ENCODE results near the gene CST11. TPM values are rescaled to one million over a fixed set of nuclear protein-coding genes. Genes with fewer than 3 reads are reported as not detected.

Gene CST11
- total RNA-seq, 1 experiment from 2014 or later: not detected

DNA sequence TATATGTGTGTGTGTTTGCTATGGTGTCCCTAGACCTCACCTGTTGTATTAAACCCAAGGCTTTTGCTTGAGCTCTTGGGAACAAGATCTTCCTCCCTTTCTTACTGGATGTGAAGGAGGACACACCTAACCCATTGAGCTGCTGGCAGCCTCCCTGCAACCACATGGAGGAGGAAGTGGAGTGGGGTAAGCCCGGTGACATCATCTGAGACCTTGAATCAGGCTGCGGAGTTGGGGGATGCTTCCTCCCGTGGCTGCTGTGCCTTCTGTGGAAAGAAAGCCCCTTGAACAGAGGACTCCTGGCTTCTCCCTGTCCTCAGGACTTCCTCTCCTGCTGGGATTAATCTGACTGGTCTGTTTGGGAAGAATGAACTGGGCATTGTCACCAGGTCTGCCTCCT, 3.3 kb downstream of the CST11 start:
- intact Hi-C loops (cut with micrococcal nuclease; ENCODE audit: unreplicated experiment): no loop called here
- Mint-ChIP-seq H3K36me3 (ENCODE audit: insufficient read depth, unreplicated experiment) (no peaks in the 10 kb centered on the region), H3K9me3 (ENCODE audit: low read depth, unreplicated experiment) (no peaks in the 10 kb centered on the region), H3K27ac (ENCODE audit: unreplicated experiment) (no peak overlapping the region), H3K27me3 (ENCODE audit: unreplicated experiment) (peaks cover 14% of the 10 kb centered on the region), H3K4me3 (ENCODE audit: low read depth, unreplicated experiment) (no peak overlapping the region), H3K4me1 (ENCODE audit: low read depth, unreplicated experiment) (no peaks in the 10 kb centered on the region)
- BruUV-seq (replicated peaks): no TSS peak
- CTCF ChIA-PET: no interaction called here
- DNase-seq: no peak
- TF ChIP-seq, protein P1, sequence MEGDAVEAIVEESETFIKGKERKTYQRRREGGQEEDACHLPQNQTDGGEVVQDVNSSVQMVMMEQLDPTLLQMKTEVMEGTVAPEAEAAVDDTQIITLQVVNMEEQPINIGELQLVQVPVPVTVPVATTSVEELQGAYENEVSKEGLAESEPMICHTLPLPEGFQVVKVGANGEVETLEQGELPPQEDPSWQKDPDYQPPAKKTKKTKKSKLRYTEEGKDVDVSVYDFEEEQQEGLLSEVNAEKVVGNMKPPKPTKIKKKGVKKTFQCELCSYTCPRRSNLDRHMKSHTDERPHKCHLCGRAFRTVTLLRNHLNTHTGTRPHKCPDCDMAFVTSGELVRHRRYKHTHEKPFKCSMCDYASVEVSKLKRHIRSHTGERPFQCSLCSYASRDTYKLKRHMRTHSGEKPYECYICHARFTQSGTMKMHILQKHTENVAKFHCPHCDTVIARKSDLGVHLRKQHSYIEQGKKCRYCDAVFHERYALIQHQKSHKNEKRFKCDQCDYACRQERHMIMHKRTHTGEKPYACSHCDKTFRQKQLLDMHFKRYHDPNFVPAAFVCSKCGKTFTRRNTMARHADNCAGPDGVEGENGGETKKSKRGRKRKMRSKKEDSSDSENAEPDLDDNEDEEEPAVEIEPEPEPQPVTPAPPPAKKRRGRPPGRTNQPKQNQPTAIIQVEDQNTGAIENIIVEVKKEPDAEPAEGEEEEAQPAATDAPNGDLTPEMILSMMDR (IDR thresholded peaks at IDR 0.05; ENCODE audit: unreplicated experiment): no peak

DNA sequence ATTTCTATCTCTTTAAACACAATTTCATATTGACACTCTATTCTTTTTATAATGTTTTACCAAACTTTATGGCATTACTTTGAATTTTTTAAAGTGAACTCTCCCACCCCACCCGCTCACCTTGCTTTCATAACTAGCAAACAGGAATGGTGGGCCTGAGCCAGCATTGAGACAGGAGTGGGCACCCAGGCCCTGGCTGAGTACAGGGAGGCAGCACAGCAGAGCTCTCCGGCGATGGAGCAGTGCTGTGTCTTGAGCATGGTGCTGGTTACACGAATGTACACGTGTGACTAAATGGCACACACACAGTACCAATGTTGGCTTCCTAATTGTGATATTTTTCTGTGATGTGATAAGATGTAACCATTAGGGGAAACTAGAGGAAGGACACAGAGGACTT, 4.5 kb downstream of the CST11 start:
- CTCF ChIA-PET: no interaction called here
- no TSS peak for BruUV-seq (replicated peaks)

GRCh38 chr20:23446505-23446904, 6.2 kb downstream of the CST11 start:
- H3K36me3 Mint-ChIP-seq (ENCODE audit: insufficient read depth, unreplicated experiment): no peaks in the 10 kb centered on the region
- intact Hi-C loops (cut with micrococcal nuclease; ENCODE audit: unreplicated experiment): no loop called here

More for the DNA sequence above, 4.5 kb downstream of the CST11 start:
- intact Hi-C loops (cut with micrococcal nuclease; ENCODE audit: unreplicated experiment): no loop called here
- no peak overlapping the region for H3K27ac Mint-ChIP-seq (ENCODE audit: unreplicated experiment)
- H3K9me3 Mint-ChIP-seq (ENCODE audit: low read depth, unreplicated experiment): no peaks in the 10 kb centered on the region
- no peaks in the 10 kb centered on the region for H3K4me1 Mint-ChIP-seq (ENCODE audit: low read depth, unreplicated experiment)
- no peak overlapping the region for H3K4me3 Mint-ChIP-seq (ENCODE audit: low read depth, unreplicated experiment)
- DNase-seq: no peak
- no peaks in the 10 kb centered on the region for H3K36me3 Mint-ChIP-seq (ENCODE audit: insufficient read depth, unreplicated experiment)
- H3K27me3 Mint-ChIP-seq (ENCODE audit: unreplicated experiment): peaks cover 14% of the 10 kb centered on the region
- TF ChIP-seq, protein P1 (IDR thresholded peaks at IDR 0.05; ENCODE audit: unreplicated experiment): no peak

GRCh38 chr20:23445596-23446217, 7.0 kb downstream of the CST11 start:
- Mint-ChIP-seq H3K4me3 (ENCODE audit: low read depth, unreplicated experiment) (no peak overlapping the region), H3K27me3 (ENCODE audit: unreplicated experiment) (peaks cover 6% of the 10 kb centered on the region), H3K36me3 (ENCODE audit: insufficient read depth, unreplicated experiment) (no peaks in the 10 kb centered on the region), H3K27ac (ENCODE audit: unreplicated experiment) (no peak overlapping the region), H3K9me3 (ENCODE audit: low read depth, unreplicated experiment) (no peaks in the 10 kb centered on the region), H3K4me1 (ENCODE audit: low read depth, unreplicated experiment) (no peaks in the 10 kb centered on the region)
- CTCF ChIA-PET: no interaction called here
- intact Hi-C loops (cut with micrococcal nuclease; ENCODE audit: unreplicated experiment): no loop called here
- BruUV-seq (replicated peaks): no TSS peak
- no peak for DNase-seq
- TF ChIP-seq, protein P1 (IDR thresholded peaks at IDR 0.05; ENCODE audit: unreplicated experiment): no peak

More at GRCh38 chr20:23446505-23446904, 6.2 kb downstream of the CST11 start:
- no TSS peak for BruUV-seq (replicated peaks)
- H3K27me3 Mint-ChIP-seq (ENCODE audit: unreplicated experiment): peaks cover 14% of the 10 kb centered on the region
- TF ChIP-seq, protein P1 (IDR thresholded peaks at IDR 0.05; ENCODE audit: unreplicated experiment): no peak
- CTCF ChIA-PET: no interaction called here
- no peaks in the 10 kb centered on the region for H3K9me3 Mint-ChIP-seq (ENCODE audit: low read depth, unreplicated experiment)
- no peaks in the 10 kb centered on the region for H3K4me1 Mint-ChIP-seq (ENCODE audit: low read depth, unreplicated experiment)
- no peak overlapping the region for H3K4me3 Mint-ChIP-seq (ENCODE audit: low read depth, unreplicated experiment)
- DNase-seq: no peak
- no peak overlapping the region for H3K27ac Mint-ChIP-seq (ENCODE audit: unreplicated experiment)
